ENCODE data around the gene HIVEP1.

- TF ChIP-seq POLR2A (IDR thresholded peaks at IDR 0.05) = no peak
- TF ChIP-seq, protein P1, sequence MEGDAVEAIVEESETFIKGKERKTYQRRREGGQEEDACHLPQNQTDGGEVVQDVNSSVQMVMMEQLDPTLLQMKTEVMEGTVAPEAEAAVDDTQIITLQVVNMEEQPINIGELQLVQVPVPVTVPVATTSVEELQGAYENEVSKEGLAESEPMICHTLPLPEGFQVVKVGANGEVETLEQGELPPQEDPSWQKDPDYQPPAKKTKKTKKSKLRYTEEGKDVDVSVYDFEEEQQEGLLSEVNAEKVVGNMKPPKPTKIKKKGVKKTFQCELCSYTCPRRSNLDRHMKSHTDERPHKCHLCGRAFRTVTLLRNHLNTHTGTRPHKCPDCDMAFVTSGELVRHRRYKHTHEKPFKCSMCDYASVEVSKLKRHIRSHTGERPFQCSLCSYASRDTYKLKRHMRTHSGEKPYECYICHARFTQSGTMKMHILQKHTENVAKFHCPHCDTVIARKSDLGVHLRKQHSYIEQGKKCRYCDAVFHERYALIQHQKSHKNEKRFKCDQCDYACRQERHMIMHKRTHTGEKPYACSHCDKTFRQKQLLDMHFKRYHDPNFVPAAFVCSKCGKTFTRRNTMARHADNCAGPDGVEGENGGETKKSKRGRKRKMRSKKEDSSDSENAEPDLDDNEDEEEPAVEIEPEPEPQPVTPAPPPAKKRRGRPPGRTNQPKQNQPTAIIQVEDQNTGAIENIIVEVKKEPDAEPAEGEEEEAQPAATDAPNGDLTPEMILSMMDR (IDR thresholded peaks at IDR 0.05) = no peak
- TF ChIP-seq EP300 (IDR thresholded peaks at IDR 0.05) = no peak
- TF ChIP-seq POLR2AphosphoS5 (IDR thresholded peaks at IDR 0.05) = no peak
Observed at GRCh38 chr6:12097791-12098190, 85.7 kb downstream of the HIVEP1 start.
